AG04450 (cell line): Measurements from ENCODE around the gene ZNF488. TPM values are rescaled to one million over a fixed set of nuclear protein-coding genes. Genes with fewer than 3 reads are reported as not detected.
A peak's percentile ranks its signal among the peaks of the same experiment; 100 is the strongest.

Experiments
- CTCF ChIA-PET: fragments of 300-600, 350-600 bp; formaldehyde crosslinking; extraction: SDS; loops from one replicate; lab custom pipeline; 2022; ENCODE audit warnings: antibody characterized with exemption, inconsistent platforms; lab: Charles Lee
- POLR2A ChIA-PET: fragments of 350-600 bp; formaldehyde crosslinking; extraction: SDS; loops from one replicate; lab custom pipeline; 2021; ENCODE audit warnings: antibody characterized with exemption, inconsistent platforms; lab: Yijun Ruan, JAX
- DNase-seq: peaks from one replicate; pipeline ENCODE4 v3.0.0-alpha.2; 2011; ENCODE audit warnings: low read depth, low spot score
- H3K27ac ChIP-seq: one replicate; pipeline ENCODE4 v1.5.1; 2012; ENCODE audit warnings: low read depth, low read length, control low read depth
- H3K27me3 ChIP-seq: one replicate; pipeline ENCODE4 v1.6.0; 2012; ENCODE audit warnings: low read length; ENCODE audit not compliant: control insufficient read depth, insufficient read depth
- H3K4me3 ChIP-seq: 2 replicates; pipeline ENCODE4 v1.5.1; 2011; ENCODE audit warnings: mild to moderate bottlenecking, low read depth, low read length, control low read depth
- H3K9me3 ChIP-seq: 2 replicates; pipeline ENCODE4 v1.5.1; 2012; ENCODE audit warnings: low read length; ENCODE audit not compliant: control insufficient read depth, insufficient read depth
- CTCF ChIP-seq: IDR thresholded peaks from 2 replicates; pipeline ENCODE4 v1.5.1; 2011; ENCODE audit warnings: low read depth, low read length, control low read depth, inconsistent platforms
- polyA plus RNA-seq: library from polyadenylated mRNA; depleted of rRNA; stranded (reverse); fragments of >200 nt; gene quantifications from 2 replicates; pipeline ENCODE4 v1.2.3, GENCODE V29; 2011

ZNF488 gene
- polyA plus RNA-seq, 1 experiment, result 0.16 TPM

GRCh38 chr10:47405857-47406547 lies 21.9 kb upstream of the ZNF488 start:
- no peak overlapping the region for H3K4me3 ChIP-seq
- TF ChIP-seq CTCF, result no peak
- ChIA-PET CTCF (interaction anchor here (1.1 kb wide), 1 partner anchor 32 kb away, joined by 3 read pairs; no protein-coding TSS in a partner anchor), POLR2A (no interaction called here)
- H3K9me3 ChIP-seq, result no peaks in the 10 kb centered on the region; the same call in 1 of the 2 replicates
- DNase-seq, result no peak
- peaks cover 6% of the 10 kb centered on the region for H3K27me3 ChIP-seq
- no peak overlapping the region for H3K27ac ChIP-seq

GRCh38 chr10:47404937-47405336 lies 20.8 kb upstream of the ZNF488 start:
- POLR2A ChIA-PET, result no interaction called here
- Histone ChIP-seq H3K27ac (no peak overlapping the region), H3K9me3 (no peaks in the 10 kb centered on the region; the same call in 1 of the 2 replicates), H3K4me3 (no peak overlapping the region), H3K27me3 (peaks cover 2% of the 10 kb centered on the region)
- no peak for DNase-seq
- CTCF ChIA-PET, result interaction anchor here (1.1 kb wide), 1 partner anchor 33 kb away, joined by 3 read pairs; no protein-coding TSS in a partner anchor
- TF ChIP-seq CTCF, result no peak

- no peaks in the 10 kb centered on the region; the same call in 1 of the 2 replicates for H3K9me3 ChIP-seq
- H3K4me3 ChIP-seq, result no peak overlapping the region
- POLR2A ChIA-PET, result no interaction called here
- TF ChIP-seq CTCF, result no peak
- H3K27ac ChIP-seq, result no peak overlapping the region
- DNase-seq, result no peak
- peaks cover 2% of the 10 kb centered on the region for H3K27me3 ChIP-seq
- CTCF ChIA-PET, result no interaction called here
These were observed 20.4 kb upstream of the ZNF488 start for GRCh38 chr10:47404446-47404845.

- no peak for TF ChIP-seq CTCF
- H3K4me3 ChIP-seq, result no peak overlapping the region
- CTCF ChIA-PET, result interaction anchor here (0.6 kb wide), 1 partner anchor 61 kb away, joined by 3 read pairs; no protein-coding TSS in a partner anchor
- peak overlapping the region; percentile 61 for H3K27ac ChIP-seq
- POLR2A ChIA-PET, result no interaction called here
- DNase-seq, result no peak
- peaks cover 2% of the 10 kb centered on the region for H3K27me3 ChIP-seq
- H3K9me3 ChIP-seq, result no peaks in the 10 kb centered on the region; the same call in 1 of the 2 replicates
These were observed 19.6 kb upstream of the ZNF488 start for GRCh38 chr10:47403446-47404318.
